ENCODE data around the gene HS1BP3.

- TF ChIP-seq CTCF (conservative IDR thresholded peaks at IDR 0.05 in 1 of 2, IDR thresholded peaks at IDR 0.05 in 1 of 2; ENCODE audit: extremely low read depth in 1 of 2, insufficient read depth in 1 of 2, low read depth in 1 of 2, low read length in 2 of 2) (no peak), EZH2 (IDR thresholded peaks at IDR 0.05; ENCODE audit: borderline replicate concordance, low read length) (no peak)
These were observed 66.2 kb downstream of the HS1BP3 start for GRCh38 chr2:20584399-20585358.
